ENCODE measurements around the gene FGA.

DNA sequence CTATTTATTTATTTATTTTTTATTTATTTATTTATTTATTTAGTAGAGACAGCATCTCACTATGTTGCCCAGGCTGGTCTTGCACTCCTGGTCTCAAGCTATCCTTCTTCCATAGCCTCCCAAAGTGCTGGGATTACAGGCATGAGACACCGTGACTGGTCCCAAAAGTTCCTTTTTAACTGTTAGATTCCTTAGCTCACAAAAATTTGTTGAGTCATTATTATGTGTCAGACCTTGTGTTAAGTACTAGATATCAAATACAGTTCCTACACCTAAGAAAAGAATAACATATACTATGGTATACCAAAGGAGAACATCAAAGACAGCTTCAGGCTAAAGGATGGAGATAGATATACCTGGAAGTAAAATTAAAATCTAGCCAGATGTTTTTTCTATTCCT lies 11.6 kb downstream of the FGA start:
- TF ChIP-seq, protein P1, sequence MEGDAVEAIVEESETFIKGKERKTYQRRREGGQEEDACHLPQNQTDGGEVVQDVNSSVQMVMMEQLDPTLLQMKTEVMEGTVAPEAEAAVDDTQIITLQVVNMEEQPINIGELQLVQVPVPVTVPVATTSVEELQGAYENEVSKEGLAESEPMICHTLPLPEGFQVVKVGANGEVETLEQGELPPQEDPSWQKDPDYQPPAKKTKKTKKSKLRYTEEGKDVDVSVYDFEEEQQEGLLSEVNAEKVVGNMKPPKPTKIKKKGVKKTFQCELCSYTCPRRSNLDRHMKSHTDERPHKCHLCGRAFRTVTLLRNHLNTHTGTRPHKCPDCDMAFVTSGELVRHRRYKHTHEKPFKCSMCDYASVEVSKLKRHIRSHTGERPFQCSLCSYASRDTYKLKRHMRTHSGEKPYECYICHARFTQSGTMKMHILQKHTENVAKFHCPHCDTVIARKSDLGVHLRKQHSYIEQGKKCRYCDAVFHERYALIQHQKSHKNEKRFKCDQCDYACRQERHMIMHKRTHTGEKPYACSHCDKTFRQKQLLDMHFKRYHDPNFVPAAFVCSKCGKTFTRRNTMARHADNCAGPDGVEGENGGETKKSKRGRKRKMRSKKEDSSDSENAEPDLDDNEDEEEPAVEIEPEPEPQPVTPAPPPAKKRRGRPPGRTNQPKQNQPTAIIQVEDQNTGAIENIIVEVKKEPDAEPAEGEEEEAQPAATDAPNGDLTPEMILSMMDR (optimal IDR thresholded peaks at IDR 0.05 in 1 of 3, IDR thresholded peaks at IDR 0.05 in 1 of 3, conservative IDR thresholded peaks at IDR 0.05 in 1 of 3; ENCODE audit: extremely low read depth in 1 of 3, insufficient read depth in 2 of 3, low read length in 3 of 3), result no peak
- no peak for TF ChIP-seq EZH2 (IDR thresholded peaks at IDR 0.05; ENCODE audit: low read length)

Data from keratinocyte (primary cell).